ENCODE results near the gene SLC66A2.
"Not testable (repeated sequence)": the region's sequence is repeated elsewhere in the genome, so short reads cannot be mapped to it uniquely, and the experiment has no call there.

The SLC66A2 gene

DNA sequence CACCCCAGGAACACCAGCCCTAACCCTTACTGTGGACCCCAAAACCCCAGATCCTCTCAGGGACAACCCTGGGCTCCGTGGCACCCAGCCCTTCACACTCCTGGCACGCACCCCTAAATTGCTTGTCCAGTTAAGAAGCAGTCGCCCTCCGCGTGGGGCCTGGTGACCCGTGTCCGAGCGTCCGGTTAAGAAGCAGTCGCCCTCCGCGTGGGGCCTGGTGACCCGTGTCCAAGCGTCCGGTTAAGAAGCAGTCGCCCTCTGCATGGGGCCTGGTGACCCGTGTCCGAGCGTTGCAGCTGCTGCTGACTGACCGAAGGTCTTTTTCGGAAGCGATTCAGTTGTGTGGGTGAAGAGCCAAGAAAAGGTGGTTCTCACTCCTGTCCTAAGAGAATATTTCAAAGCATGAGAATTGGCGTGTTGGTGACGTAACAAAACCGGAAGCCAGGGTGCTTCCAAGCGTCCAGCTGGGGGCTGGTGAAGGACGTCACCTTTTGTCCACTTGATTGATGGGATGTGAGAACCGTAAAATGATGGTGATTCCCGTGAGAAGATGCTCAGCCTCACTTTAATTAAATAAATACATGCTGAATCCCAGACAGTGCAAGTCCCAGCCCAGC is 83.2 kb downstream of the SLC66A2 start:
- TF ChIP-seq, protein P1, sequence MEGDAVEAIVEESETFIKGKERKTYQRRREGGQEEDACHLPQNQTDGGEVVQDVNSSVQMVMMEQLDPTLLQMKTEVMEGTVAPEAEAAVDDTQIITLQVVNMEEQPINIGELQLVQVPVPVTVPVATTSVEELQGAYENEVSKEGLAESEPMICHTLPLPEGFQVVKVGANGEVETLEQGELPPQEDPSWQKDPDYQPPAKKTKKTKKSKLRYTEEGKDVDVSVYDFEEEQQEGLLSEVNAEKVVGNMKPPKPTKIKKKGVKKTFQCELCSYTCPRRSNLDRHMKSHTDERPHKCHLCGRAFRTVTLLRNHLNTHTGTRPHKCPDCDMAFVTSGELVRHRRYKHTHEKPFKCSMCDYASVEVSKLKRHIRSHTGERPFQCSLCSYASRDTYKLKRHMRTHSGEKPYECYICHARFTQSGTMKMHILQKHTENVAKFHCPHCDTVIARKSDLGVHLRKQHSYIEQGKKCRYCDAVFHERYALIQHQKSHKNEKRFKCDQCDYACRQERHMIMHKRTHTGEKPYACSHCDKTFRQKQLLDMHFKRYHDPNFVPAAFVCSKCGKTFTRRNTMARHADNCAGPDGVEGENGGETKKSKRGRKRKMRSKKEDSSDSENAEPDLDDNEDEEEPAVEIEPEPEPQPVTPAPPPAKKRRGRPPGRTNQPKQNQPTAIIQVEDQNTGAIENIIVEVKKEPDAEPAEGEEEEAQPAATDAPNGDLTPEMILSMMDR (conservative IDR thresholded peaks at IDR 0.05), result no peak
- TF ChIP-seq ZFX (IDR thresholded peaks at IDR 0.05), result no peak
- no peak overlapping the region for H3K27ac ChIP-seq

DNA sequence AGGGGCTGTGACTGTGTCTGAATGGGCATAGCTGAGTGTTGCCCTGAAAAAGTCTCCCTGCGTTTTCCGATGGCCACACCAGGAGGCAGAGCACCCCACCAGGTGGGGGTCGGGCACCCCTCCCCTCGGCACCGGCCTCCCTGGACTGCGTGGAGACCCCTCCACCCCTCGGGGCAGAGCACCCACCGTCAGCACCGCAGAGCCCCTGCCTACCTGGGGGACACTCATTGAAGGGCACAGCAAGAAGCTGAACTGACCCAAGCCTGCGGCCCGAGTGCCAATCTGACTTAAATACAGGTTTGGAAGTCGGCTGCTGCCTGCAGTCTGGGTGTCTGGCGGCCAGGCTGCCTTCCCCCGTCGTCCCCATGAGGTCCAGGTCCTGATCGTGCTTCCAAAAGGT is 83.8 kb downstream of the SLC66A2 start:
- TF ChIP-seq ZFX (IDR thresholded peaks at IDR 0.05), result no peak
- TF ChIP-seq, protein P1 (conservative IDR thresholded peaks at IDR 0.05), result no peak
- H3K27ac ChIP-seq, result no peak overlapping the region

DNA sequence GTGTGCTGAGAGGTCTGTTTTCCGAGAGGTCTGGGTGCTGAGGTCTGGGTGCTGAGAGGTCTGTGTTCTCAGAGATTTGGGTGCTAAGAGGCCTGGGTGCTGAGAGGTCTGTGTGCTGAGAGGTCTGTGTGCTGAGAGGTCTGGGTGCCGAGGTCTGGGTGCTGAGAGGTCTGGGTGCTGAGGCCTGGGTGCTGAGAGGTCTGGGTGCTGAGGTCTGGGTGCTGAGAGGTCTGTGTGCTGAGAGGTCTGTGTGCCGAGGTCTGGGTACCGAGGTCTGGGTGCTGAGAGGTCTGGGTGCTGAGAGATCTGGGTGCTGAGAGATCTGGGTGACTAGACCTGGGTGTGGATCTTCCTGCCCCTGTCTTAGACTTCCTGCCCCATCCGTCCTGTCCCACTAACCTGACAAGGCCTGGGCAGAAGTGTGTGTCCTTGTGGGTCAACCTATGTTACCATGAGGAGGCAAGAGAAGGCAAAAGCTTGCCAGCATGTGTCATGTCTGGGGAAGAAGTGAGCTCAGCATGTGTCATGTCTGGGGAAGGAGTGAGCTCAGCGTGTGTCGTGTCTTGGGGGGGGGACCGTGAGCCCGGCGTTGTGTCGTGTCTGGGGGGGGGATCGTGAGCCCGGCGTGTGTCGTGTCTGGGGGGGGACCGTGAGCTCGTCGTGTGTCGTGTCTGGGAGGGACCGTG is 84.4 kb downstream of the SLC66A2 start:
- H3K27ac ChIP-seq, result no peak overlapping the region

DNA sequence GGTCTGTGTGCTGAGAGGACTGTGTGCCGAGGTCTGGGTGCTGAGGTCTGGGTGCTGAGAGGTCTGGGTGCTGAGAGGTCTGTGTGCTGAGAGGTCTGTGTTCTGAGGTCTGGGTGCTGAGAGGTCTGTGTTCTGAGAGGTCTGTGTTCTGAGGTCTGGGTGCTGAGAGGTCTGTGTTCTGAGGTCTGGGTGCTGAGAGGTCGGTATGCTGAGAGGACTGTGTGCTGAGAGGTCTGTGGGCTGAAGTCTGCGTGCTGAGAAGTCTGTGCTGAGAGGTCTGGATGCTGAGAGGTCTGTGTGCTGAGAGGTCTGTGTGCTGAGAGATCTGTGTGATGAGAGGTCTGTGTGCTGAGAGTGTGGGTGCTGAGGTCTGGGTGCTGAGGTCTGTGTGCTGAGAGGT is 85.5 kb downstream of the SLC66A2 start:
- not testable (repeated sequence) for H3K27ac ChIP-seq

More for the DNA sequence above, 84.4 kb downstream of the SLC66A2 start:
- no peak for TF ChIP-seq ZFX (IDR thresholded peaks at IDR 0.05)
- TF ChIP-seq, protein P1 (conservative IDR thresholded peaks at IDR 0.05), result no peak

DNA sequence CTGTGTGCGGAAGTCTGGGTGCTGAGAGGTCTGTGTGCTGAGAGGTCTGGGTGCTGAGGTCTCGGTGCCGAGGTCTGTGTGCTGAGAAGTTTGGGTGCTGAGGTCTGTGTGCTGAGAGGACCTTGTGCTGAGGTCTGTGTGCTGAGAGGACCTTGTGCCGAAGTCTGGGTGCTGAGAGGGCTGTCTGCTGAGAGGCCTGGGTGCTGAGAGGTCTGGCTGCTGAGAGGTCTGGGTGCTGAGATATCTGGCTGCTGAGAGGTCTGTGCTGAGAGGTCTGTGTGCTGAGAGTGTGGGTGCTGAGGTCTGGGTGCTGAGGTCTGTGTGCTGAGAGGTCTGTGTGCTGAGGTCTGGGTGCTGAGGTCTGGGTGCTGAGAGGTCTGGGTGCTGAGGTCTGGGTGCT is 86.5 kb downstream of the SLC66A2 start:
- not testable (repeated sequence) for H3K27ac ChIP-seq

DNA sequence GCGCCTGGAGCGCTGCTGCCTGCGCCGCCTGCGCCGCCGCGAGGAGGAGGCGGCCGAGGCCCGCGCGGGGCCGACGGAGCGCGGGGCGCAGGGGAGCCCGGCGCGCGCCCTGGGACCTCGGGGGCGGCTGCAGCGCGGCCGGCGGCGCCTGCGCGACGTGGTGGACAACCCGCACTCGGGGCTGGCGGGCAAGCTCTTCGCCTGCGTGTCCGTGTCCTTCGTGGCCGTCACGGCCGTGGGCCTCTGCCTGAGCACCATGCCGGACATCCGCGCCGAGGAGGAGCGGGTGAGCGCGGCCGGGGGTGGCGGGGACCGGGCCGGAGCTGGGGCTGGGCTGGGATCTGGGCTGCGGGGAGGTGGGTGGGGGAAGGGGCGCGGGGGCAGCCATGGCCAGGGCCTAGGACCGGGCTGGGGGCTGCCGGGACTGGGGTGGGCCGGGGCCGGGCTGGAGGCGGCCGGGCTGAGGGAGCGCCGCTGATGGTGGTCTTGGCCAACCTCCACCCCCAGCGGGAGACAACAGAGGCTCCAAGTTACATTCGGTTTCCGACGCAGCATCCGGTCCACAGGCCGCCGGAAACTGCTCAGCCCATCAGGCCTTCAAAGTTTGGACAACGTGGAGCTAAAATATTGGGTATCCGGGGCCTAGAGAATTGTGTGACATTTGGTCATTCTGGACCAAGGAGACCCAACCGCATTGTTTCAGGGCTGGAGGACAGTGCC is 87.3 kb downstream of the SLC66A2 start:
- H3K27ac ChIP-seq, result no peak overlapping the region
- TF ChIP-seq, protein P1 (conservative IDR thresholded peaks at IDR 0.05), result no peak
- no peak for TF ChIP-seq ZFX (IDR thresholded peaks at IDR 0.05)

DNA sequence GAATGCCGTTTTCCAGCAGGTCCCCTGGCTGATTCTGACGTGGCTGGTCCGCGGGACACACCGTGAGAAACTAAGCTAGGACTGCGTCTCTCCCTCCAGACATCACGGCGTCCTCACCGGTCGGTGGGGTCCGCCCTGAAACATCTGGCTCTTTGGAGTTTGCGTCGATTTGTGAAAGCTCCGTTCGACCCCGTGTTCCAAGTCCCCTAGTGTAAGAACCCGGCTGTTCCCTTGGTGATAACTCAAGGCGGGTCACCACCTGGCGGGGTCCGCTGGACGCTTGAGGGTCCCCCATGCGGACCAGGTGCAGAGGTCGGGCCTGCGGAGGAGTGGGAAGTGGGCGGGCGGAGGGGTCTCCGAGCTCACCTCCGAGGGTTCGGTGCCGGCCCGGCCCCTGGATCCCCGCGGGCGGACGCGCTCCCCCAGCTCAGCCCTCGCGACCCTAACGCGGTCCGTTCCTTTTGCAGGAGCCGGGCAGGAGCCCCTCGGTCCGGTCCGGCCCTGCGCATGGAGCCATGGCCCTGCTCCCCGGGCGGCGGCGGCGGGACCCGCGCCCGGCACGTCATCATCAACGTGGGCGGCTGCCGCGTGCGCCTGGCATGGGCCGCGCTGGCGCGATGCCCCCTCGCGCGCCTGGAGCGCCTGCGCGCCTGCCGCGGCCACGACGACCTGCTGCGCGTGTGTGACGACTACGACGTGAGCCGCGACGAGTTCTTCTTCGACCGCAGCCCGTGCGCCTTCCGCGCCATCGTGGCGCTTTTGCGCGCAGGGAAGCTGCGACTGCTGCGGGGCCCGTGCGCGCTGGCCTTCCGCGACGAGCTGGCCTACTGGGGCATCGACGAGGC is 88.1 kb downstream of the SLC66A2 start:
- no peak for TF ChIP-seq ZFX (IDR thresholded peaks at IDR 0.05)
- TF ChIP-seq, protein P1 (conservative IDR thresholded peaks at IDR 0.05), result no peak
- no peak overlapping the region for H3K27ac ChIP-seq

DNA sequence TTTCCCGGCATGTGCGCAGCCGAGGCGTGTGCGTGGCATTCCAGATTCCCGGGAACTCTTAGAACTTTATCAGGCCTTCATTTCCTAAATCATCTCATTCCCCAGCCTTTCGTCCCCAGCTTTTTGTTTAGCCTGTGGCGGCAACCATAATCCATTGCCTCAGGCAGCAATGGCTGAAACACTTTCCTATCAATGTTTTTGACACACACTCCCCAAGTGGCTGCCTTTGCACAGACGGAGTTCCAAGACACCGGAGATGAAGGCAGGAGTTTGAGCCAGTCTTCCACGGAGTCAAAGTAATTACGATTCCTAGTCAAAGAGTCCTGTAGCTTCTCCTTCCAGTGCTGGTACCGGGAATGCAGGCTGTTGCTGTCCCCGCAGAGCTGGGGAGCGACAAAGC is 88.9 kb downstream of the SLC66A2 start:
- H3K27ac ChIP-seq, result no peak overlapping the region
- TF ChIP-seq ZFX (IDR thresholded peaks at IDR 0.05), result no peak
- TF ChIP-seq, protein P1 (conservative IDR thresholded peaks at IDR 0.05), result no peak

Measured in C4-2B (cell line).